BJ (cell line): Measurements from ENCODE around the gene LRP1B. TPM values are rescaled to one million over a fixed set of nuclear protein-coding genes. Genes with fewer than 3 reads are reported as not detected.
"Not testable (repeated sequence)": the region's sequence is repeated elsewhere in the genome, so short reads cannot be mapped to it uniquely, and the experiment has no call there.

Experiments used
- CTCF ChIA-PET: fragments of 350-600 bp; formaldehyde crosslinking; extraction: SDS; loops from one replicate; lab custom pipeline; 2021; ENCODE audit warnings: antibody characterized with exemption, inconsistent platforms; lab: Yijun Ruan, JAX
- POLR2A ChIA-PET: fragments of 300-600 bp; sonication (Branson Sonifier 250); formaldehyde crosslinking; extraction: SDS; loops from one replicate; lab custom pipeline; 2021; ENCODE audit warnings: antibody characterized with exemption; lab: Charles Lee
- DNase-seq: peaks from one replicate; pipeline ENCODE4 v3.0.0-alpha.2; 2011; ENCODE audit warnings: low read depth
- H3K27me3 ChIP-seq: 2 replicates; pipeline ENCODE4 v1.6.0; 2011; ENCODE audit warnings: low read length; ENCODE audit not compliant: control insufficient read depth, insufficient read depth
- H3K36me3 ChIP-seq: 2 replicates; pipeline ENCODE4 v1.5.1; 2011; ENCODE audit warnings: low read length; ENCODE audit not compliant: control insufficient read depth, insufficient read depth
- H3K4me3 ChIP-seq: 2 replicates; pipeline ENCODE4 v1.5.1; 2011; ENCODE audit warnings: low read depth, mild to moderate bottlenecking, control low read depth, low read length
- CTCF ChIP-seq: IDR thresholded peaks from 2 replicates; pipeline ENCODE4 v1.5.1; 2011; ENCODE audit warnings: low read depth, mild to moderate bottlenecking, control low read depth, inconsistent platforms, low read length, moderate library complexity; ENCODE audit not compliant: insufficient read depth
- polyA plus RNA-seq: library from polyadenylated mRNA; depleted of rRNA; stranded (reverse); fragments of >200 nt; gene quantifications from 2 replicates; pipeline ENCODE4 v1.2.3, GENCODE V29; 2011

LRP1B gene
- polyA plus RNA-seq, 1 experiment = 0.04 TPM

GRCh38 chr2:140662504-140662903 is 1468.3 kb downstream of the LRP1B start:
- Histone ChIP-seq H3K27me3 (no peaks in the 10 kb centered on the region), H3K4me3 (no peak overlapping the region), H3K36me3 (no peaks in the 10 kb centered on the region)
- DNase-seq = no peak
- ChIA-PET CTCF (no interaction called here), POLR2A (no interaction called here)
- no peak for TF ChIP-seq CTCF

- ChIA-PET POLR2A (no interaction called here), CTCF (no interaction called here)
- no peaks in the 10 kb centered on the region for H3K36me3 ChIP-seq
- H3K27me3 ChIP-seq = no peaks in the 10 kb centered on the region
- no peak for DNase-seq
- TF ChIP-seq CTCF = no peak
- H3K4me3 ChIP-seq = no peak overlapping the region
Measured at GRCh38 chr2:140658760-140659692, 1471.8 kb downstream of the LRP1B start.

- CTCF ChIA-PET = no interaction called here
- H3K36me3 ChIP-seq = no peaks in the 10 kb centered on the region
- H3K27me3 ChIP-seq = no peaks in the 10 kb centered on the region
- POLR2A ChIA-PET = no interaction called here
- TF ChIP-seq CTCF = no peak
- H3K4me3 ChIP-seq = no peak overlapping the region
- DNase-seq = no peak
Measured at GRCh38 chr2:140657657-140658056, 1473.2 kb downstream of the LRP1B start.

GRCh38 chr2:140654565-140654964 is 1476.3 kb downstream of the LRP1B start:
- ChIA-PET POLR2A (no interaction called here), CTCF (no interaction called here)
- Histone ChIP-seq H3K27me3 (no peaks in the 10 kb centered on the region), H3K36me3 (no peaks in the 10 kb centered on the region), H3K4me3 (no peak overlapping the region)
- no peak for DNase-seq
- no peak for TF ChIP-seq CTCF

- TF ChIP-seq CTCF = no peak
- POLR2A ChIA-PET = no interaction called here
- no peak for DNase-seq
- Histone ChIP-seq H3K27me3 (no peaks in the 10 kb centered on the region), H3K36me3 (no peaks in the 10 kb centered on the region), H3K4me3 (no peak overlapping the region)
- CTCF ChIA-PET = no interaction called here
Measured at GRCh38 chr2:140650825-140651224, 1480.0 kb downstream of the LRP1B start.

GRCh38 chr2:140650134-140650533 is 1480.7 kb downstream of the LRP1B start:
- H3K36me3 ChIP-seq, DNase-seq, H3K27me3 ChIP-seq, H3K4me3 ChIP-seq, CTCF ChIA-PET, POLR2A ChIA-PET: not testable (repeated sequence)
